ENCODE measurements around the gene DESI1.
"Not testable (repeated sequence)": the region's sequence is repeated elsewhere in the genome, so short reads cannot be mapped to it uniquely, and the experiment has no call there.

Gene DESI1

GRCh38 chr22:41563051-41563711 lies 57.7 kb downstream of the DESI1 start:
- Mint-ChIP-seq H3K9me3 (no peaks in the 10 kb centered on the region), H3K36me3 (no peaks in the 10 kb centered on the region), H3K4me1 (peaks cover 9% of the 10 kb centered on the region), H3K4me3 (no peak overlapping the region), H3K27ac (no peak overlapping the region)
- DNase-seq (ENCODE audit: low spot score in 2 of 2) = no peak
- no peak for ATAC-seq

GRCh38 chr22:41562461-41562860 lies 58.4 kb downstream of the DESI1 start:
- Mint-ChIP-seq H3K36me3 (no peaks in the 10 kb centered on the region), H3K4me1 (peaks cover 9% of the 10 kb centered on the region), H3K4me3 (no peak overlapping the region), H3K27ac (no peak overlapping the region), H3K9me3 (no peaks in the 10 kb centered on the region)
- ATAC-seq = no peak
- DNase-seq (ENCODE audit: low spot score in 2 of 2) = no peak

- no peak for DNase-seq (ENCODE audit: low spot score in 2 of 2)
- no peak overlapping the region for H3K27ac Mint-ChIP-seq
- peaks cover 9% of the 10 kb centered on the region for H3K4me1 Mint-ChIP-seq
- H3K36me3 Mint-ChIP-seq = no peaks in the 10 kb centered on the region
- H3K4me3 Mint-ChIP-seq = no peak overlapping the region
- ATAC-seq = no peak
- H3K9me3 Mint-ChIP-seq = no peaks in the 10 kb centered on the region
Observed at GRCh38 chr22:41561788-41562187, 59.1 kb downstream of the DESI1 start.

GRCh38 chr22:41561335-41561734 lies 59.5 kb downstream of the DESI1 start:
- H3K9me3 Mint-ChIP-seq = no peaks in the 10 kb centered on the region
- ATAC-seq = no peak
- H3K27ac Mint-ChIP-seq = no peak overlapping the region
- no peak for DNase-seq (ENCODE audit: low spot score in 2 of 2)
- H3K4me3 Mint-ChIP-seq = no peak overlapping the region
- H3K36me3 Mint-ChIP-seq = no peaks in the 10 kb centered on the region
- H3K4me1 Mint-ChIP-seq = peaks cover 9% of the 10 kb centered on the region

- Mint-ChIP-seq H3K36me3 (no peaks in the 10 kb centered on the region), H3K27ac (peak overlapping the region; percentile 73), H3K4me1 (peaks cover 4% of the 10 kb centered on the region), H3K9me3 (no peaks in the 10 kb centered on the region), H3K4me3 (no peak overlapping the region)
- ATAC-seq = no peak
- DNase-seq (ENCODE audit: low spot score in 2 of 2) = no peak
Observed at GRCh38 chr22:41560095-41560471, 60.8 kb downstream of the DESI1 start.

- ATAC-seq; H3K9me3 Mint-ChIP-seq; H3K4me1 Mint-ChIP-seq; H3K36me3 Mint-ChIP-seq; H3K27ac Mint-ChIP-seq; H3K4me3 Mint-ChIP-seq; DNase-seq (ENCODE audit: low spot score in 2 of 2): not testable (repeated sequence)
Observed at GRCh38 chr22:41558241-41558630, 62.6 kb downstream of the DESI1 start.

GRCh38 chr22:41557401-41558240 lies 63.2 kb downstream of the DESI1 start:
- Mint-ChIP-seq H3K36me3 (no peaks in the 10 kb centered on the region), H3K9me3 (no peaks in the 10 kb centered on the region), H3K27ac (peak overlapping the region; percentile 63), H3K4me1 (no peaks in the 10 kb centered on the region), H3K4me3 (no peak overlapping the region)
- DNase-seq (ENCODE audit: low spot score in 2 of 2) (no peak), ATAC-seq (peak; percentile 71)

GRCh38 chr22:41556561-41556960 lies 64.3 kb downstream of the DESI1 start:
- Mint-ChIP-seq H3K4me1 (no peaks in the 10 kb centered on the region), H3K36me3 (no peaks in the 10 kb centered on the region)

GRCh38 chr22:41555325-41555982 lies 65.4 kb downstream of the DESI1 start:
- H3K27ac Mint-ChIP-seq = no peak overlapping the region
- ATAC-seq = no peak

More at GRCh38 chr22:41556561-41556960, 64.3 kb downstream of the DESI1 start:
- no peak overlapping the region for H3K4me3 Mint-ChIP-seq
- no peaks in the 10 kb centered on the region for H3K9me3 Mint-ChIP-seq
- DNase-seq (ENCODE audit: low spot score in 2 of 2) (no peak), ATAC-seq (no peak)
- no peak overlapping the region for H3K27ac Mint-ChIP-seq

GRCh38 chr22:41551877-41552582 lies 68.8 kb downstream of the DESI1 start:
- no peaks in the 10 kb centered on the region for H3K36me3 Mint-ChIP-seq
- DNase-seq (ENCODE audit: low spot score in 2 of 2) (no peak), ATAC-seq (no peak)
- H3K4me1 Mint-ChIP-seq = no peaks in the 10 kb centered on the region
- no peak overlapping the region for H3K4me3 Mint-ChIP-seq
- H3K27ac Mint-ChIP-seq = no peak overlapping the region
- no peaks in the 10 kb centered on the region for H3K9me3 Mint-ChIP-seq

More at GRCh38 chr22:41555325-41555982, 65.4 kb downstream of the DESI1 start:
- no peak for DNase-seq (ENCODE audit: low spot score in 2 of 2)
- Mint-ChIP-seq H3K4me1 (no peaks in the 10 kb centered on the region), H3K9me3 (no peaks in the 10 kb centered on the region), H3K4me3 (no peak overlapping the region), H3K36me3 (no peaks in the 10 kb centered on the region)

GRCh38 chr22:41550952-41551491 lies 69.8 kb downstream of the DESI1 start:
- Mint-ChIP-seq H3K36me3 (no peaks in the 10 kb centered on the region), H3K9me3 (no peaks in the 10 kb centered on the region), H3K27ac (no peak overlapping the region), H3K4me3 (no peak overlapping the region), H3K4me1 (no peaks in the 10 kb centered on the region)
- ATAC-seq (no peak), DNase-seq (ENCODE audit: low spot score in 2 of 2) (no peak)

- Mint-ChIP-seq H3K4me1 (peaks cover 15% of the 10 kb centered on the region), H3K36me3 (peaks cover 7% of the 10 kb centered on the region), H3K4me3 (no peak overlapping the region), H3K27ac (no peak overlapping the region), H3K9me3 (no peaks in the 10 kb centered on the region)
- no peak for ATAC-seq
- no peak for DNase-seq (ENCODE audit: low spot score in 2 of 2)
Observed at GRCh38 chr22:41548830-41549211, 72.0 kb downstream of the DESI1 start.

All from stimulated activated effector memory CD8-positive, alpha-beta T cell treated with anti-CD3 and anti-CD28 coated beads, Interleukin-12 subunit alpha, Interleukin-12 subunit beta, amount 100 ng/mL, for 72 hours (primary cell).